AG08395 (cell line): Measurements from ENCODE around the gene TMEM119.
"Not testable (repeated sequence)": the region's sequence is repeated elsewhere in the genome, so short reads cannot be mapped to it uniquely, and the experiment has no call there.

Source experiments
- DNase-seq: peaks from one replicate; pipeline ENCODE4 v3.0.0; 2012; ENCODE audit warnings: mixed read lengths, low spot score

Gene TMEM119

GRCh38 chr12:108565146-108565545 lies 32.7 kb downstream of the TMEM119 start:
- no peak for DNase-seq

- no peak for DNase-seq
Observed at GRCh38 chr12:108564724-108565123, 33.2 kb downstream of the TMEM119 start.

GRCh38 chr12:108563804-108564151 lies 34.1 kb downstream of the TMEM119 start:
- no peak for DNase-seq

- peak; percentile 91 for DNase-seq
Observed at GRCh38 chr12:108563136-108563803, 34.6 kb downstream of the TMEM119 start.

GRCh38 chr12:108562348-108563135 lies 35.3 kb downstream of the TMEM119 start, which contains the start of gene ISCU:
Gene ISCU, plus strand, starts transcription at chr12:108562596. Its CDS starts 27 bp downstream, at chr12:108562623.
- peak; percentile 99 for DNase-seq

GRCh38 chr12:108561852-108562347 lies 36.0 kb downstream of the TMEM119 start:
- no peak for DNase-seq

GRCh38 chr12:108560752-108561719 lies 36.8 kb downstream of the TMEM119 start, which contains the start of gene SART3:
Gene SART3, minus strand, starts transcription at chr12:108561173. Its CDS starts 19 bp downstream, at chr12:108561154.
- peak; percentile 82 for DNase-seq

GRCh38 chr12:108560321-108560721 lies 37.6 kb downstream of the TMEM119 start:
- no peak for DNase-seq

GRCh38 chr12:108559748-108560147 lies 38.1 kb downstream of the TMEM119 start:
- no peak for DNase-seq

- DNase-seq: no peak
Observed at GRCh38 chr12:108559007-108559655, 38.8 kb downstream of the TMEM119 start.

GRCh38 chr12:108555383-108555782 lies 42.5 kb downstream of the TMEM119 start:
- not testable (repeated sequence) for DNase-seq

GRCh38 chr12:108553799-108554198 lies 44.1 kb downstream of the TMEM119 start:
- no peak for DNase-seq

GRCh38 chr12:108551535-108551934 lies 46.3 kb downstream of the TMEM119 start:
- DNase-seq: peak; percentile 48

- no peak for DNase-seq
Observed at GRCh38 chr12:108548954-108549521, 48.8 kb downstream of the TMEM119 start.

- no peak for DNase-seq
Observed at GRCh38 chr12:108547686-108548085, 50.2 kb downstream of the TMEM119 start.

GRCh38 chr12:108543652-108544051 lies 54.2 kb downstream of the TMEM119 start:
- peak; percentile 67 for DNase-seq

- no peak for DNase-seq
Observed at GRCh38 chr12:108542320-108542719, 55.6 kb downstream of the TMEM119 start.
